Endometrium (tissue), 2 donors: ENCODE results near the gene ROCK2.
"Not testable (repeated sequence)": the region's sequence is repeated elsewhere in the genome, so short reads cannot be mapped to it uniquely, and the experiment has no call there.

Experiments used
- FAIRE-seq: peaks from 2 replicates; lab custom pipeline; 2012; peaks lifted over from hg19 to GRCh38; lab: Jason Lieb, UNC
- donor health status: control.
- donor health status: control.

The ROCK2 gene

DNA sequence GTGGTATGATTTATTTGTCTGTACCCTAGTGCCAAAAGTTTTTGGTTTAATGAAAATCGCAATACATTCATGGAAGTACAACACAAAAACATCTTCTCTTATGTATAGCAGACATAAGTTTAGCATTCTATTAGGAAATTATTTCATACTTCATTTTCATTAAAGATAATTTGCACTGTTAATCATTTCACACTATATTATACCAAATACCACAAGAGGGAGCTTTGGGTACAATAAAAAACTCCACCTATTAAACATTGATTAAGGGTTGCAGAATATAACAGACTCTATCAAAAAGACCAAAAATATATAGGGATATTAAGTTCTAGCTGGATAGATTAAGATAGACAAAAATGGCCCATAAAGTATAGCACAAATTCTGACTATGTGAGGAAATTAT is 110.1 kb downstream of the ROCK2 start:
- FAIRE-seq: peak; percentile 86

DNA sequence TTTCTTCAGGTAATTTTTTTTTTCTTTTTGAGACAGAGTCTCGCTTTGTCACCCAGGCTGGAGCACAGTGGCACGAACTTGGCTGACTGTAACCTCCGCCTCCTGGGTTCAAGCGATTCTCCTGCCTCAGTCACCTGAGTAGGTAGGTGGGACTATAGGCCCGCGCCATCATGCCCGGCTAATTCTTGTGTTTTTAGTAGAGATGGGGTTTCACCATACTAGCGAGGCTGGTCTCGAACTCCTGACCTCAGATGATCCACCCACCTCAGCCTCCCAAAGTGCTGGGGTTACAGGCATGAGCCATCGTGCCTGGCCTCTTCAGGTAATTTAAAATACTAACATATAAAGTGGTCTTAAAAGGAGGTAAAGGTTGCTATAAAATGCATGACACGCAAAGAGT is 113.2 kb downstream of the ROCK2 start:
- not testable (repeated sequence) for FAIRE-seq

DNA sequence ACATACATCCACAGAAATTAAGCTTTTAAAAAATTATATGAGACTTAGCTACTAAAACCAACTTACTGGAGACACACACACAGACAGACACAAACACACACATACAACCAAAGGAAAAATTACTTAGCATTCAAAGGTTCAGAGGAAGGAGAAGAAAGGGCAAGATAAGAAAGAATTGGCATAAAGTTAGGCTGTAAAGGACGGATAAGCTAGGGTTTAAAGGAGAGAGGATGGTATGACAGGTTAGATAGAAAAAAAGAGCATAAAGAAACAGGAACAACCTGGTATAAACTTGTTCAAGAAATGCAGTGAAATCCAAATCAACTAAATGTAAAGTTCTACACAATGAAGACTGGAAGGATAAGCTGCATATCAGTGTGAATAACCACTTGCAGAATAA is 115.7 kb downstream of the ROCK2 start:
- no peak for FAIRE-seq

DNA sequence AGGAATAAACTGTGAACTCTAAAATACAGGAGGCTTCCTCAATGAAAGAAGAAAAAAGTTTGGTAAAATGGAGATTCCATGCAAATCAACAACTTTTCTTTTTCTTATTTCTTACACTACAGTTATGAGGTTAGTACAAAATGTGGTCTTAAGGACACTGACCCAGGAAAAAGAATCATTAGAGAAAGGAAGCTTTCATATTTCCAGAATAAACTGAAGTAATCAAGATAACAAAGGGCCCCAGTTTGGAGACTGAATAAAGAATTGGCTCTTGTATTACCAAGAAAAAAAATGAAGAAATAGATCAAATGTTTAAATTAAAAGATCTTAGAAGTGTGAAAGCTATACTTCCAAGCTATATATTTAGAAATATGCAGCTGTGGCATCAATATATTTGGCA is 116.8 kb downstream of the ROCK2 start:
- FAIRE-seq: no peak

DNA sequence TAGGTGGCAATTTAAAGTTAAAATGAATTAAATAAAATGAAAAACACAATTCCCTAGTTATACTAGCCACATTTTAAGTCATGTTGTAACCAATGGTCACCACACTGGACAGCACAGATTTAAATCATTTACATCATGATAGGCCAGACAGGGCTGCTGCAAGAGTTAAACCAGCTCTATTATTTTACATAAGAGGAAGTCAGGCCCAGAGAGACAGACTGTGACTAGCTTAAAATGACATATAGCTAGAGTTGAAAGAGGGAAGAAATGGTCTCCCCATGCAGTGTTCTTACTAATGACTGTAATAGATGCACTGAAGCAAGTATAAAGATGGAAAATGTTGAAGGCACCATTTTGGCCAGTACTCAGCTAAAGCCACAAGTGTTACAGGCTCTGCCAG is 119.5 kb downstream of the ROCK2 start:
- FAIRE-seq: no peak

DNA sequence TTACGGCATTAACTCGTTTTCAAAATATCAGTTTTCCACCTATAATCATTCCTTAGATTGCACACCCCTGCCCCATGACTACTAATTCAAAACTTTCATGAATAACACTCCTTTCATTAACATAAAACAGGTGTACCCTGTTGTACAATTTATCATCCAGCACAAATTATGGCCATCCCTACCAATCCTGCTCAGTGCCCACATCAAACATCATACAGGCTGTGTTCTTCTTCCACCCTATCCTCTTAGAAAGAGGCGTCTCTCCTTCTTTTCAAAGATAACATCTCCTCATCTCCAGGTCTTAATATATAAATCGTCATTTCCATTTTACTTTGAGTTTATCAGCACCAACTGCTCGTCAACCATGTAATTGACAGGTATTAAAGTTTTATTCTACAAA is 121.6 kb downstream of the ROCK2 start:
- FAIRE-seq: no peak

DNA sequence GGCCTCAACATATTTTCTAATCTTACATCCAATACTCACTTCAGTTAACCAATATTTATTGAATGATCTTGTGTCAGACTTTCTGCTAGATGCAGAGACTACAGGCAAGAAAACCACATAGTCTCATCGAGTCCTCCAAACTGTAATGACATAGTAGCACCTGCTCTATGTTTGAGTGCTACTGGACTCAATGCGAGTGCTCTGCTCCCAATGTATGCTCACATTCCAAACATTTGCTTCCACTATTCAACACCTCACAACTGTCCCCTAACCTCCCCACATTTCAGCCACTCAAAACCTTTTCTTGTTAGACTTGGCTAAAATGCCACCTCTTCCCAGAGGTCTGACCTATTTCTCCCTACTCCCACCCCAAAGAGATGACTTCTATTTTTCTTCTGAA is 124.0 kb downstream of the ROCK2 start:
- no peak for FAIRE-seq

DNA sequence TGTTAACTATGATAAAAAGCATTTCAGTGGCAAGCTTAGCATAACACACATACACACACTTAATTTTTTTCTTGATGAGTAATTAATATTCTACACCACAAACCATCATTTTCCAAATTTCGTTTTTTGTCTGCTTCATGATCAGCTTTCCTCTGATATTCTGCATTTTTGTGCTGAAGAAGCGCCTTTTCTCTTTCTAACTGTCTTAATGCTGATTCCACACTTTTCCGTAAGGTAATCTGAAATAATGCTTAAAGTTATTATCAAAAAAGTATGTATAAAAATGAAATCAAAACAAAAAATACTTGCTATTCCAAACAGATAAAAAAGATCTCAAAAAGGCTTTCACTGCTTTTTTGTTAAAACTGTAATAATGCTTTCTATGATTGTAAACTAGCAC is 129.0 kb downstream of the ROCK2 start:
- no peak for FAIRE-seq

DNA sequence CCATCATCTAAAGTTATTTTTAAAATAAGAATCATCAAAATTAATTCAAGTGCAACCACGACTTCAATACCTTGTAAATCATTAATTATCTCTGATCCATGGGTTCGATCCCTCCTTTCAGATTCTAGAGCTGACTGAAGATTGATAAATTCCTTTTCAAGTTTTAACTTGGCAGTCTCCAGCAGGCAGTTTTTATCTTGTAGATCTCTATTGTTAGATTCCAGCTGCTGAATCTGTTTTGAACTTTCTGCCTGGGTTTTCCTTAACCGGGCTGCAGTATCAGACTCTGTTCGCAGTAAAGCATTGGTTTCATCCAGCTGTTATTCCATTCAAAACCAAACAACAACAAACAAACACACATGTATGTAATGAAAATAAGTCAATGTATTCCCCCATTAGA is 129.7 kb downstream of the ROCK2 start:
- peak; percentile 48 for FAIRE-seq

DNA sequence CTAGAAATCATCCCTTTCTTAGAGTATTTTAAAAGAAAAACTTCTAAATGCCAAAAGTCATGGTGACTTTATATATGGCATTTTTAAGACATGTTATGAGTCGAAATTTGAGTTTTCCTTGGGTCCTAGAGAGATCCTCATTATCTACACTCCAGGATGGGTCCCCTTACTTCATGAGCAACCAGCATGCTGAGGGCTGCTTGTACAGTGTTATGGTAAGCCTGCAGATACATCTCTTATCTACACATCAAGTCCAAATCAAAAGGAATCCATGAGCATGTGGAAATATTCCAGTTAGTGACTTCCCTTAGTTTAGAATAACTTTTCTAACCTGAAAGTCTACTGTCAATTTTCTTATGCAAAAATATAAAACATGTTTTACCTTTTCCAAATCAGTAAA is 130.5 kb downstream of the ROCK2 start:
- no peak for FAIRE-seq

DNA sequence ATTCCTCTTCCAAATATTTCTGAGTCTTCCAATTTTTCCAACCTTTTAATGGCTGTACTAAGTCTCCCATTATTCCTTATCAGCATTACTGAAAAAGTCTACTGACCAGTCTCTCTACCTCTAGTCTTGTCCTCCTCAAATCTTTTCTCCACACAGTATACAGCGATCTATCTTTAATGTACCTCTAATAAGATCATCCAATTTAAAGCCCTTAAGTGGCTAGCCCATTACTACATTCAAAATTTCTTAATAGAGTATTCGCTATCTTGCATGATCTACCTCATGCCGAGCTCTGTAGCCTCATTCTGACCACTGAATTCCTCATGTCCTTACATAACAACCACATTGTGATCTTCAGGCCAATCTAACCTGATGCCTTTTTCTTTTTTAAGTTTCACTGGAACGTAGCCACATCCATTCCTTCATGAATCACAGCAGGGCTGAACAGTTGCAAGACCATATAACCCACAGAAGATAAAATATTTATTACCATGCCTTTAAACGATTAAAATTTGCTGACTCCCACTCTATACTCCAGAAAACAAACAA is 131.3 kb downstream of the ROCK2 start:
- FAIRE-seq: no peak

DNA sequence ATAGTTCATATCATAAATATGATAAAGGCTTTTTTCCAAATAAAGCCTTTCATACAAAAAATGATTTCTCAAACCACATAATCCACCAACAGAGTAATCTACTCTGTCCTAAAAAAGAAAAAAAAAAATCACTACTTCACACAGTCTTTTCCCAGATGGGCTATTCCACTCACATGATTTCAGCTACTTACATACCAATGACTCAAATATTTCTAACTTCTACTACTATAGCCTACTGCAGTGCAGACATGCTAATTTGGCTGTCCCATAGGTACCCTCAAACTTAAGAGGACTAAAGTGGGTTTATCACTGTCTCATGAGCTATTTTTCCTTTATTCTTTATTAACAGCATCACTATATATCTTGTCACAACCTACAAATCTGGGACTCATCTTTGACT is 131.8 kb downstream of the ROCK2 start:
- FAIRE-seq: no peak

DNA sequence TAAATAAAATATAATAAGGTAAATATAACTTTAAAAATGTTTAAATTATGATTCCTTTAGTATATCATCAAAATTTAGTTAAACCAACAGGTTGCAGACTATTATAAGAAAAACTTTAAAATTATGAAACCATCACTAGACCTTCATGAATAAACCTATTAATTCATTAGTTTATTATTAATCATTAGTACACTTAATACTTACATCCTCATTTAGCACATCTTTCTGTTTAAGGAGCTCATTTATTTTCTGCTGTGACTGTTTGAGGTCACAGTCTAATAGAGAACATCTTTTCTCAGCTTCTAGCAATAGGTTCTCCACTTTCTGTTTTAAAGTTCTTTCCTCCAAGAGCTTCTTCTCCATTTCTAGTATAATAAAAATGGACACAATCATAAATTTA is 136.4 kb downstream of the ROCK2 start:
- peak; percentile 41 for FAIRE-seq

DNA sequence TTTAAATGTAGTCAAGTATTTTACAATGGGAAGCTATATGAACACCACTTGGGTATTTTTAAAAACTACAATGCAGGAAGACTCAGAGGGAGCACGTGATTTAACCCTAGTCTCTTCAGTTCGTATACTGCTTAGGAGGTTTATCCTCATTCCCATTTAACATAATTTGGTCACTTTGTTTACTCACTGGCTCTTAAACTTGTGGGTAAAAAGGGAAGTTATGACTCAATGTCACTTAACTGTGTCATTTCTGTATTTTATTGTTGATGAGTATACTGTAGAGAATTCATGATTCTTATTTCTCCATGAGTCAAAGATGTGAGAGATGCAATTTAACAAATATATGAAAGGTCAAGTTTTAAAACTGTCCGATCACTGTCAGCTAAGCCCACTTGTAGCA is 141.0 kb downstream of the ROCK2 start:
- no peak for FAIRE-seq

DNA sequence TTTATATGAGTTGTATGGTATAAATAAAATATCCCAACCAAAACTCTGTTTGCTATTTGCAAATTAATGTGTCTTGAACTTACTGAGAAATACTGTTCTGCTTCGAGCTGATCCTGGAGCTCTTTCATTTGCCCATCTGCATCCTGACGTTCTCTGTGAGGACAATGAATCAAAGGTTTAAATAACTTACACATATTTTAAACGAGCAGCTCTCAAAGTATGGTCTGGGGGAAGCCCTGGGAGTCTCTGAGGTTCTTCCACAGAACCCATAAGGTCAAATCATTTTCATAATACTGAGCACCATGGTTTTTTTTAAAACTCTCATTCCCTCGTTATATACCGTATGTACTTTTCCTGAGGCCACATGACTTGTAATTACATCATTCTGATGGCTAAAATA is 142.5 kb downstream of the ROCK2 start:
- no peak for FAIRE-seq

DNA sequence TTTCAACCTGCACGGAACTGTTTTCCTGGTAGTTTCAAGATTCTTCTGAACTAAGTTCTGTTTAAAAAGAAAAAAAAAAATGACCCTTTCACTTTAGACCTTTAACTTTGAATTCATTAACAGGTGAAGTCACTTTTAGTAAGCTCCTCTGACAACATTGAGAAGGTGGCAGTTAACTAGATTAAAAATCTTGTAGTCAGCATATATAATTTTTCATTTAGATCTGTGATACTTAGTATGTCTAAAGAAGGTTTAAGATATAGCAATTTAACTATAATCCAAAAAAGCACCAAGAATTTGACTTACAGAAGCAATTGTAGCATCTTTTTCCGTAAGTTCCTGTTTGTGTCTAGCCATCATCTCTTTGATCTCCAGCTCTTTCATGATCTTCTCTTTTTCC is 143.8 kb downstream of the ROCK2 start:
- FAIRE-seq: no peak

DNA sequence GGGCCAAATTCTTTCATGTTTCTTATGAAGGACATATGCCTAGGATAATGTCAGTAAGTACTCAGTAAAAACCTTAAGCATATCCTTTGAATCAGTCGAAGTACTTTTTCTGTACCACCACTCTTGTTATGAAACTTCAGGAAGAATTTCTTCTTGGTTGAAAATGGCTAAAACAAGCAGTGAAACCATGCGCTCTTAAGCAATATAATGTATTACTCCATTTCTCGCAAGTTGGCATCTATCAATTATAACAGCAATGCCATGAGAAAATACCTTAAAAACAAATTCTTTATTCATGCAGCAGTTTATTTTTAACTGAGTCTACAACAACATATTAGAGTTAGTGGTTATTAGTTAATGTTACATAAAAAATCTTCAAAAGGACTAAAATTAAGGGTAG is 148.2 kb downstream of the ROCK2 start:
- no peak for FAIRE-seq

DNA sequence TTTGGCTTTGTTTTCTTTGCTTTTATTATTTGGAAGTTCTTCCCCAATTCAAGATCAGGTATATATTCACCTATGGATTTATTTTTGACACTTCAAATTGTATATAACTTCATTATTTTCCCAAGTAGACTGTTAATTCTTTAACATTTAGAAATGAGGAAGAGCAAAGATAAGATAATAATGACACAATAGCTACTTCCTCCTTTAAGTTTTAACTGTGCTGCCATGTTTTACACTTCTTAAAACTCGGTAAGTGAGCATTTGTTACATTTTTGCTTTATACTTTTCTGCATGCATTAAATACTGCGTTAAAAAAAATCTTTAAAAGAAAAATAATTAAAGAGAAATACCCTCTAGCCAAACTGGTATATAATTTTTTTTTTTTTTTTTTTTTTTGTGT is 156.7 kb downstream of the ROCK2 start:
- no peak for FAIRE-seq

DNA sequence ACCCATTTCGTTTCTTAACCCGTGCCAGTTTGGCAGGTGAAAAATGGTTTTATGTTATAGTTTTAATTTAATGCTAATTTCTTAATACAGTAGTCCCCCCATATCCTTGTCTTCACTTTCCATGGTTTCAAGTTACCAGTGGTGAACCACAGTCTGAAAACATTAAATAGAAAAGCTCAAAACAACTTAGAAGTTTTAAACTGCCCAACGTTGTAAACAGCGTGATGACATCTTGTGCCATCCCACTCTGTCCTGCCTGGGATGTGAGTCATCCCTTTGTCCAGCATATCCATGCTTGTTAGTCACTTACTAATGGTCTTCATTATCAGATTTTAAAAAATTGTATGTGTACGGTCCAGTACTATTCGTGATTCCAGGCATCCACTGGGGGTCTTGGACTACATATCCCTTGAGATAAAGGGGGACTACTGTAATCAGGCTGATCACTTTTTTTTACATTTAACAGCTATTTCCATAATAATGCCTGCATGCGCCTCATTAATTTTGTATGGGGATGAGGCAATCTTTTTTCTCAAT is 157.3 kb downstream of the ROCK2 start:
- FAIRE-seq: no peak

DNA sequence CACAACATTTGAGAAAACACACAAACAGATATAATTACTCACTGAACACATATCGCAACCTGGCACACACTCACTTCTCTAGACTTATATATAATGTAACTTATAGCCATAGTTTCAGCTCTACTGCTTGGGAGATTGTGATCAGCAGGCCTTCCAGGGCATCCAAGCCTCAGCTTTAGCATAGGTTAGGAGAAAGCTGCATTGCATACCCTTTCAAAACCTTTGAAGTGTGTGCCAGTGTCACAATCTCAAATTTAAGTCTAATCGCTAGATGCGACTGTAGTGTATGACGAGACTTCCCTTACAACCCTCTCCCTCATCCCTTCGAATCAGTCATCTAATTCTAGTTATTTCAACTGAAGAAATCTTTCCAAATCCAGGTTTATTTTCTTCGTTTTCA is 158.3 kb downstream of the ROCK2 start:
- no peak for FAIRE-seq

DNA sequence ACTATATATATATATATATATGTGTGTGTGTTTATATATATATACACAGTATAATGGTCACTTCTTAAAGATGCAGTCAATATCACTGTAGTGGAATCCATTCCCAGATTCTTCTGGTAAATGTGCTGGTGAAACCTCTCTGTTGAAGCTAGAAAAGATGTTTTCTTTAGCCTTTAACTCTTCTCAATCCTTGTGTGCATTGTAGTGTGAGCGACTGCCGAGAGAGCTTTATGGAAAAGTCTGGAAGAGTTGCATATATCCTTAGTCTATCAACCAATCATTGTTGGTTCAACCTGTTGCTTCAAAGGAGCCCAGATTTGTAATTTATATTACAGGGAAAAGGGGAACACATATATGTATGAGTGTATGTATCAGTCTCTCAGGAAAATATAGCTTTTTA is 161.5 kb downstream of the ROCK2 start:
- FAIRE-seq: no peak

DNA sequence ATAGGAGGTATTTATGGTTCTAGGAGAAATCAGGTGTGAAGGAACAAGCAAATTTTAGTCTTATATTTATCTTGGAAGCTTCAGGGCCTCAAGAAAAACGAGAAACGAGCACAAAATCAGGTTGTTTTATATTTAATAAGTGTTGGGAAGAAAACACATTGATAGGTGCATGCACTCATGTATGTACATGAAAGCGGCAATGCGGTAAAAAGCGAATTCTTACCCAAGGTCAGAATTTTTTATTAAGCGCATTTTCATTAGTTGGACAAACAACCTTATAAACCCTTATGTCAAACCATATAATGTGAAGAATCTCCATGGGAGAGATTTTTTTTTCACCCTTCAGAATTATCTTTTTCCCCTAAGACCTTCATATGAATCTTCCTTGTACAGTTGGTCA is 163.8 kb downstream of the ROCK2 start:
- FAIRE-seq: no peak

DNA sequence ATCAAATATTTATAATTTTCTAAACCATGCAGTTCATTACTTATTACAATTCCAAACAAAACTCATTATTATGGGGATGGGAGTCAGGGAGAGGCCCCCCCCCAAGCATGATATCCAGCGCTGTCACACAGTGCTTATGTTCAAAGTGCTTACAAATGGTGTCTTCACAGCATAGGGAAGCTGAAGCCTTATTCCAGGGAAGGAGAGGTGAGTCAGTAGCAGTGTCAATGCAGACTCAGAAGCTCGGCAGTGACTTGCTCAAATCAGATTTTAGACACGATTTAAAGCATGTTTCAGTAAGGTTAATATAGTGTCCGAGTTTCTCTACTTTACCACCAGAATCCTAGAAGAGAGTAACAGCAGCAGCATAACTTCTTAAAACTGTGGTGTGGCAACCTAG is 164.5 kb downstream of the ROCK2 start:
- FAIRE-seq: no peak

DNA sequence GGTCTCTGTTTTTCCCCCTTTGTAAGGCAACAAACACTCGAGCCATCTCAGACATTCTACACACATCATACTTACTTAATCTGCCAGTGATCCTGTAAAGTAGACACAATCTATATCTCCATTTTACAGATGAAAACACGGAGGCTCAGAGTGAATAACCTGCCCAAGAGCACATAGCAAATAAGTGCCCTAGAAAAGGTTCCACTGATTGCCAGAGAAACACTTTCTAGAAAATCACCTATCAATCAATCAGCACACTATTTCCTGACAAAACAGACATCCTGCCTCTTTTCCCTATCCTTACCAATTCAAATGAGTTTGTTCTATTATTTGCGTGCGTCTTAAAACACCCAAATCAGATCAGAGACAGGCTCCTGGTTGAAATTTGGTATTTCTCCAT is 165.2 kb downstream of the ROCK2 start:
- no peak for FAIRE-seq
